SK-N-DZ (cell line): ENCODE results near the gene TRIM65. TPM values are rescaled to one million over a fixed set of nuclear protein-coding genes. Genes with fewer than 3 reads are reported as not detected.

Experiments used
- DNase-seq: peaks from one replicate; pipeline ENCODE4 v3.0.0-alpha.2; 2015; ENCODE audit warnings: low spot score
- polyA plus RNA-seq, 2 experiments: library from polyadenylated mRNA; depleted of rRNA; stranded (reverse); fragments of >200 nt; gene quantifications; 2 replicates each; pipeline ENCODE4 v1.2.3, GENCODE V29; 2014

Gene TRIM65, protein sequence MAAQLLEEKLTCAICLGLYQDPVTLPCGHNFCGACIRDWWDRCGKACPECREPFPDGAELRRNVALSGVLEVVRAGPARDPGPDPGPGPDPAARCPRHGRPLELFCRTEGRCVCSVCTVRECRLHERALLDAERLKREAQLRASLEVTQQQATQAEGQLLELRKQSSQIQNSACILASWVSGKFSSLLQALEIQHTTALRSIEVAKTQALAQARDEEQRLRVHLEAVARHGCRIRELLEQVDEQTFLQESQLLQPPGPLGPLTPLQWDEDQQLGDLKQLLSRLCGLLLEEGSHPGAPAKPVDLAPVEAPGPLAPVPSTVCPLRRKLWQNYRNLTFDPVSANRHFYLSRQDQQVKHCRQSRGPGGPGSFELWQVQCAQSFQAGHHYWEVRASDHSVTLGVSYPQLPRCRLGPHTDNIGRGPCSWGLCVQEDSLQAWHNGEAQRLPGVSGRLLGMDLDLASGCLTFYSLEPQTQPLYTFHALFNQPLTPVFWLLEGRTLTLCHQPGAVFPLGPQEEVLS
- 42.9 and 44.0 TPM in 2 replicates for polyA plus RNA-seq (2014; cell fraction: cytosol; rRNA removed)
- 36.1 and 45.2 TPM in 2 replicates for polyA plus RNA-seq (2014; cell fraction: nucleus; rRNA removed)

GRCh38 chr17:75896415-75897159, at the start of gene TRIM65:
TSS of gene TRIM65 (minus strand) at chr17:75896951. CDS start at chr17:75896937, 14 bp downstream.
- peak; percentile 83 for DNase-seq

GRCh38 chr17:75945211-75945610, 48.5 kb upstream of the TRIM65 start:
- DNase-seq, result peak; percentile 56

GRCh38 chr17:75943491-75943890, 46.7 kb upstream of the TRIM65 start:
- DNase-seq, result no peak

- DNase-seq, result no peak
Measured at GRCh38 chr17:75942473-75942872, 45.7 kb upstream of the TRIM65 start.

GRCh38 chr17:75941442-75941819, 44.7 kb upstream of the TRIM65 start:
- DNase-seq, result no peak

- peak; percentile 95 for DNase-seq
Measured at GRCh38 chr17:75940727-75941441, 44.1 kb upstream of the TRIM65 start, which contains the start of gene FBF1. TSS of gene FBF1 (minus strand) at chr17:75941042. CDS start at chr17:75938149, 2,893 bp downstream.

- DNase-seq, result no peak
Measured at GRCh38 chr17:75937652-75938051, 40.9 kb upstream of the TRIM65 start.

DNA sequence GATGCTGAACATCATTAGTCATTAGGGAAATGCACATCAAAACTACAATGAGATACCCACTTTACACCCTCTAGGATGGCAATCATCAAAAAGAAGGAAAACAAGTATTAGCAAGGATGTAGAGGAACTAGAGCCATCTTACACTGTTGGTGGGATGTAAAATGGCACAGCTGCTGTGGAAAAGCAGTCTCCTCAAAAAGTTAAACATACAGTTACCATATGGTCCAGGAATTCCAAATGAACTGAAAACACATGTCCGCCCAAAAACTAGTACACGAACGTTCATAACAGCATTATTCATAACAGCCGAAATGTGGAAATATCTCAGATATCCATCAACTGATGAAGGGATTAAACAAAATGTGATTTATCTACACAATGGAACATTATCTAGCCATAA, 37.1 kb upstream of the TRIM65 start:
- no peak for DNase-seq

DNA sequence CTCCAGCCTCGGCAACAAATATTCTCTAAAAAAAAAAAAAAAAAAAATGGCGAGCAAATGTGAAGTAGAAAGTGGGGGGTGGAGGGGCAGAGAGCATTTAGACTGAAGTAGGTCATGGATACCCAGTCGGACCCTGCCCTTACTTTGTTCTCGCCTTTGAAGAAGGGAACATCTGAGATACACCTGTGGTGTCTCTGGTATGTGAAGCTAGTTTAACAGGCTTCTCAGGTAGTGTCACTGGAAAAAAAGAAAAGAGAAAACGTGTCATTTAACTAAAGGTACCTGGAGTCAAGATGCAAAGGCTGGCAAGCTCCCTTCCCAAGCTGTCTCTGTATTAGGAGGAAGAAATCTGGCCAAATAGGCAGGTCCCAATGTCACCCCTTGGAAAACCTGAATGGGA, 36.1 kb upstream of the TRIM65 start:
- no peak for DNase-seq

GRCh38 chr17:75931062-75931461, 34.3 kb upstream of the TRIM65 start:
- no peak for DNase-seq

- no peak for DNase-seq
Measured at GRCh38 chr17:75927286-75927922, 30.7 kb upstream of the TRIM65 start.

DNA sequence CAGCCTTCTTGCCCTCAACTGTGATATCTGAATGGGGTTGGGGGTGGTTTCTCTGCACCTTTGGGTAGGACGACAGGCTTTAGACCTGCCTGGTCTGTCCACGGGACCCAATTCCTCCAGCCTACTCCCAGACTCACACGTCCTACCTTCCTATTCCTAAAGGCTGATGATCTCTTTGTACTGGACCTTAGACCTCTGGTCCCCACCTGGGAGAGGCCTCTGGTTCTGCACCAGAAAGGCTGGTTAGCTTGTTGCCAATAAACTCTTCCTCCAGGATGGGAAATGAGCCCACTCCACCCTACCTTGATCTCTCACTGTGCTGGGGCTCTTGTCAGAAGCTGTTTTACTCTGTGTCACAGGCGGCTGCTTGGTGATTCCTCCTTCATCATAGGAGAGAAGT, 29.7 kb upstream of the TRIM65 start:
- DNase-seq, result no peak

DNA sequence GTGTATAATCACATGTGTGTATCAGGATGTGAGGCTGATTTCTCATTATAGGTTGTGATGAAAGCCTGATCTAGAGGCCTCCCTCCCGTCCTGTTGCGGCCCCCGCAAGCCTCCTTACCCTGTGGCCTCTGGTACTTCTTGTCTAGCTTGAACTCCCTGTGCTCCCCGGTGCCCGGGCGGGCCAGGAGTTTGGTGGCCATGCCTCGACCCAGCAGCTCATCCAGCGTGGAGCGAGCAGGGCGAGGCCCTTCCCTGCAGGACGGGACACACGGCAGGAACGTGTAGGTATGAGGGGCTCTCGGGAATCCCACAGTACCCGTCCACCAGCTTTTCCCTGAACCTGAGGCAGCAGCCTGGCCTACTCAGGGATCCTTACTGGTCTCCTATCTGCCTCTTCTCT, 29.2 kb upstream of the TRIM65 start:
- no peak for DNase-seq

GRCh38 chr17:75925103-75925502, 28.4 kb upstream of the TRIM65 start:
- no peak for DNase-seq

DNA sequence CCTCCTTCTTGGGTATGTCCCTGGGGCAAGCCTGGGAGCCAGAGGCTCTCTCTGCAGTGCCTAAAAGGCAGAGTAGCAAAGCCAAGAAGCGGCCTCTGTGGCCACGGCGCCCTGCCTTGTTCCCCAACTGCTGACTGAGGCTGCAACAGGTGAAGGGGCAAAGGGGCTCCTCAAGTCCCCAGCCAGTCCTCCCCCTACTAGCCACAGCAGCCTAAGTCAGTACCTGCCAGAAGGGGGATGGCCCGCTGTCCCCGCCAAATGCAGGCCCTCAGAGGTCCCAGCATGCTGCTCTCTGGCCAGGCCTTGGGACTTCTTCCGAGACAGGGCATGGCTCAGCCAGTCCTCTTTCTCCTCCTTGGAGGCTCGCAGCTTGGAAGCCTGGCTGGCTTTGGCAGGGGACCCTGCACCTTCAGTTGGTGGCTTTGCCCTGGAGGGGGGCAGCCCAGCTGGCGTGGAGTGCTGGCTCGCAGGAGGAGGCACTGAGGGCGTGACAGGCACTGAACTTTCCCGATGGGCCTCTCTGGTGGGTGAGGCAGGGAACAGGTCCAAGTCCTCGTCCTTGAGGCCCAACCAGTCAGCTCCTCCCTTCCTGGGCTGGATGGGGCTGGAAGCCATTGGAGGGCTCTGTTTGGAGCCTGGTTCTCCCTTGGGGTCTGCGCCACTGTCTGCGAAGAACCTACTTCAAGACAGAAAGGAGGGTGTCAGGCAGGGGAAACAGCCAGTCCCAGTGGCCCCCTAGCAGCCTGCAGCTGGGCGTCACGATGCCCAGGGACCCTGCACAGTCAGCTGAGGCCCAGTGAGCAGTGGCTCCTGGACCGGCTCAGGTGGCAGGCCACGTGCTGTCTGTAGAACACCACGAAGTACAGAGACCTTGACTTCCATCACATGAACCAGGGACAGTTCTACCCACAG, 26.5 kb upstream of the TRIM65 start:
- DNase-seq, result no peak

DNA sequence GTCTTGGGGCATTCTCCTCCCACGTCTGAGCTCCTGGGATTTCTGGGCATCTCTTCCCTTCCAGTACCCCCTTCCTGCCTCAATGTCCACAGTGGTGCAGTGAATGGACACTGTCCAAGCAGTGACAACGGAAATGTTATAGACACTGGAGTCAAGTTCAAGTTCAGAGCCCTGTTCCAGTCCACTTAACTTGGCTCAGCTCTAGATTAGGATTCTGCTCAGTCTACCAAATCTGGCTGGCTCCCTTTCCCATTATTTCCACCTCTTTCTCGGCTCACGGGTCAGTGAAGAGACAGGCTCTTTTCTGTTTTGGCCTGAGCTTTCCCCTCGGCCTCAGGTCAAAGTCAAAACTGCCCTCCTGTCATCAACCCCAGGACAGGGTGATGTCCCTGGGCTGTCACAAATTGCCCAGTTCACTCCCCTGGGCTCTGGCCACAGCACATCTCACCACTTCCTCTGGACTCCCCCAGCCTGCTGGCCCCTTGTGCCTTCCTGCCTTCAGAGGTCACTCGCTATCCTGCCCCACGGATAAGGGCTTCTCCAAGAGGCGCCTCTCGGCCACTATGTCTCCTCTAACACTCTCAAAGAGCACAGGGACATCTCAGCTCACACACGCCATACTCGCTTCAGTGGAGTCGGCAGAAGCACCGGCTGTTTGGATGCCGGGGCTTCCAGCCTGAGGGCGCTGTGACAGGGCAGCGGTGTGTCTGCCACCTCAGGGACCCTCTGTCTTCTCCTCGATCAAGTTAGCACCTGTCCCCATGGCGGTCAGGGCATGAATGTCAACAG, 25.6 kb upstream of the TRIM65 start:
- DNase-seq, result no peak

GRCh38 chr17:75921596-75921995, 24.8 kb upstream of the TRIM65 start:
- DNase-seq, result no peak

GRCh38 chr17:75920045-75920560, 23.4 kb upstream of the TRIM65 start:
- no peak for DNase-seq

DNA sequence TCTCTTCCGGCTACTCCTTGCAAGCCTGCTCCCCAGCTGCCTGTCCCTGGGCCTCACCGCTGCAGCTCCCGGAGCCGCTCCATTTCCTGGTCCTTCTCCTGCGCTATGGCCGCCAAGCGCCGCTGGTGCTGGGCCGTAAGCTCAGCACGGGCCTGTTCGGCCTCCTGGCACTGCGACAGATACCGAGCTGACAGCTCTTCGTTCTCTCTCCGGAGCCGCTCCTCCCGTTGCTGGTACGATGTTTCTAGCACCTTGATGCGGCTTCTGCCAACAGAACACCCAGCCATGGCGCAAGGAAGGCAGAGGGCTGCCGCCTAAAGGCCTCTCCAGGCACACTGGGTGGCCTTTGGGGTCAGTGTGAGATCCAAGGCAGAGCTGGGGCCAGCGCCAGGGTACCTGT, 22.9 kb upstream of the TRIM65 start:
- no peak for DNase-seq
